Gastroesophageal sphincter (tissue), 3 donors: Measurements from ENCODE around the gene BPIFB4.

Source experiments
- EP300 ChIP-seq: sonication (generic); formaldehyde crosslinking; IDR thresholded peaks from one replicate; pipeline ENCODE4 v1.6.1; 2017; ENCODE audit warnings: antibody characterized with exemption, mild to moderate bottlenecking
- POLR2AphosphoS5 ChIP-seq: sonication (generic); formaldehyde crosslinking; IDR thresholded peaks from one replicate; pipeline ENCODE4 v1.6.1; 2017; ENCODE audit warnings: antibody characterized with exemption
- TF ChIP-seq, protein P1 (sequence below), 4 experiments: fragments of 200-600 bp in 2 of 4; fragments of 450-650 bp in 2 of 4; sonication (generic) in 1 of 4; IDR thresholded peaks; one replicate each; pipeline ENCODE4 v1.5.1; 2017 to 2019; ENCODE audit warnings: antibody characterized with exemption in 4 of 4, mild to moderate bottlenecking in 2 of 4, moderate library complexity in 2 of 4

DNA sequence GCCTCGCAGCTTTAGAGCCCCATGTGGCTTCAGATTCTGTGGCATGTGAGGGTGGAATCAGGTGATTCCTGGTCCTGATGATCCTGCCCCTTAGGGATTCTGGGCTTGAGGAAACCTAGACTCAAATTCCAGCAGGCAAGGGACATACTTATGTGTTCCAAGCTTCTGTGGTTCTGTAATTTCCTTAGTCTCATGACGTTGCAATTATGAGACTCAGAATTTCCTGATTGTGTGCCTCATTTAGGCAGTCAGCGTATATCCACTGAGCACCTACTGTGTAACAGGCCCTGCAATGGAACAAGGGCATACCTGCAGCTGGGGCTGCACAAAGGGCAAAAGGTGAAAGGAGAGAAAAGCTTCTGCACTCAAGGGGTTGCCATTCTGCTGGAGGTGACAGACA, 11.6 kb upstream of the BPIFB4 start:
- TF ChIP-seq, protein P1, sequence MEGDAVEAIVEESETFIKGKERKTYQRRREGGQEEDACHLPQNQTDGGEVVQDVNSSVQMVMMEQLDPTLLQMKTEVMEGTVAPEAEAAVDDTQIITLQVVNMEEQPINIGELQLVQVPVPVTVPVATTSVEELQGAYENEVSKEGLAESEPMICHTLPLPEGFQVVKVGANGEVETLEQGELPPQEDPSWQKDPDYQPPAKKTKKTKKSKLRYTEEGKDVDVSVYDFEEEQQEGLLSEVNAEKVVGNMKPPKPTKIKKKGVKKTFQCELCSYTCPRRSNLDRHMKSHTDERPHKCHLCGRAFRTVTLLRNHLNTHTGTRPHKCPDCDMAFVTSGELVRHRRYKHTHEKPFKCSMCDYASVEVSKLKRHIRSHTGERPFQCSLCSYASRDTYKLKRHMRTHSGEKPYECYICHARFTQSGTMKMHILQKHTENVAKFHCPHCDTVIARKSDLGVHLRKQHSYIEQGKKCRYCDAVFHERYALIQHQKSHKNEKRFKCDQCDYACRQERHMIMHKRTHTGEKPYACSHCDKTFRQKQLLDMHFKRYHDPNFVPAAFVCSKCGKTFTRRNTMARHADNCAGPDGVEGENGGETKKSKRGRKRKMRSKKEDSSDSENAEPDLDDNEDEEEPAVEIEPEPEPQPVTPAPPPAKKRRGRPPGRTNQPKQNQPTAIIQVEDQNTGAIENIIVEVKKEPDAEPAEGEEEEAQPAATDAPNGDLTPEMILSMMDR (IDR thresholded peaks at IDR 0.05) = no peak
- no peak for TF ChIP-seq EP300
- no peak for TF ChIP-seq POLR2AphosphoS5
